Measurements from ENCODE around the gene IQSEC3.
"Not testable (repeated sequence)": the region's sequence is repeated elsewhere in the genome, so short reads cannot be mapped to it uniquely, and the experiment has no call there.

IQSEC3 gene

DNA sequence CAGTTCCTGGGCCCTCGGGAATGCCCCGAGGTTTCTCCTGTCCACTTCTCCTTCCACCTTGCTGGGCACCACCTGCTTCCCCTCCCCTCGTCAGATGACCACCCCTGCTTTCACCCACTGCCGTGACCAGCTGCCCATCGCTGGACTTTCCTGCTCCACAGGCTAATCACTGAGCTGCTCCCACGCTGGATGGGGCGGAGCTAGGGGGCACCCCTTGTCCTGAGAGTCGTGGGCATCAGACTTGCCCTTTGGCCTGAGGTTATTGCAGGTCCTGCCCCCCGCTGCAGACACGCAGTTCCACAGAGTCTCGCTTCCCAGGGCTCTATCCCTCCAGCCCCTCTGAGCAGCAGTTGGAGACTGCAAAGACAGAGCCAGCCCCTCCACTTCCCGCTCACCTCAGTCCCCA, 147.0 kb downstream of the IQSEC3 start:
- Mint-ChIP-seq H3K4me1 (peaks cover 75% of the 10 kb centered on the region), H3K36me3 (ENCODE audit: low read depth) (no peaks in the 10 kb centered on the region), H3K27ac (no peak overlapping the region), H3K27me3 (ENCODE audit: low read depth, poor library complexity) (peaks cover 17% of the 10 kb centered on the region), H3K9me3 (no peaks in the 10 kb centered on the region), H3K4me3 (peak overlapping the region; percentile 24)
- DNase-seq: no peak
- TF ChIP-seq, protein P1, sequence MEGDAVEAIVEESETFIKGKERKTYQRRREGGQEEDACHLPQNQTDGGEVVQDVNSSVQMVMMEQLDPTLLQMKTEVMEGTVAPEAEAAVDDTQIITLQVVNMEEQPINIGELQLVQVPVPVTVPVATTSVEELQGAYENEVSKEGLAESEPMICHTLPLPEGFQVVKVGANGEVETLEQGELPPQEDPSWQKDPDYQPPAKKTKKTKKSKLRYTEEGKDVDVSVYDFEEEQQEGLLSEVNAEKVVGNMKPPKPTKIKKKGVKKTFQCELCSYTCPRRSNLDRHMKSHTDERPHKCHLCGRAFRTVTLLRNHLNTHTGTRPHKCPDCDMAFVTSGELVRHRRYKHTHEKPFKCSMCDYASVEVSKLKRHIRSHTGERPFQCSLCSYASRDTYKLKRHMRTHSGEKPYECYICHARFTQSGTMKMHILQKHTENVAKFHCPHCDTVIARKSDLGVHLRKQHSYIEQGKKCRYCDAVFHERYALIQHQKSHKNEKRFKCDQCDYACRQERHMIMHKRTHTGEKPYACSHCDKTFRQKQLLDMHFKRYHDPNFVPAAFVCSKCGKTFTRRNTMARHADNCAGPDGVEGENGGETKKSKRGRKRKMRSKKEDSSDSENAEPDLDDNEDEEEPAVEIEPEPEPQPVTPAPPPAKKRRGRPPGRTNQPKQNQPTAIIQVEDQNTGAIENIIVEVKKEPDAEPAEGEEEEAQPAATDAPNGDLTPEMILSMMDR (IDR thresholded peaks at IDR 0.05): no peak

DNA sequence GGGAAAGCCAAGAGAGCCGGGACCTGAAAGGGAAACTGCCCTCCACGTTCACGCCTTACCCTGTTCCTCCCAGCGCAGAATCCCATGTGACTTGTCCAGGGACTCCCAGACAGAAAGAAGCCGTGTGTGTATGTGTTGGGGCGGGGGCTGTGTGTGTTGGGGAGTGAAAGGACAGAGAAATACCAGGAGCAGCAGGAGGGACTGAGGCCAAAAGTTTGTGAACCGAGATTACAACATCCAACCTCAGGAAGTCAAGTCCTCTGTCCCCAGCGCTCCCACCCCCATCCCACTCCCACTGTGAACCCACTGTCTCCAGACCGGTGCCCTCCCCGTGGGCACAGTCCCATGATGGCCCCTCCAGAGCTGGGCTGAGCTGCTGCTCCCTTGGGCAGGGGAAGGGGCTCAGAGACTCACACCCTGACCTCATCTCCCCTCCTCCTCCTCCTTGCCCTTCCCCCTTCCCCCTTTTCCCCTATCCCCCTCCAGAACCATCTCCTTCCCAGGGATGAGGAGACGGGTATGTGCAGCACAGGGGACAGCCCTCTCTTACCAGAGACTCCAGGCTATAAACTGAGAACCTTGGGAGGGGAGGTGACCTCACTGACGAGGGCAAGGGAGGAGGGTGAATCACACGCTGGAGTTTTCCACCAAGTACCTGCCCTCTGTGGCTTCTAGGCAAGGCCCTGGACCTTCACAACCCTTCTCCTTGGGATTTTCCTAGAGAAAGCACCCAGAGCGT, 147.6 kb downstream of the IQSEC3 start, which contains the start of gene SLC6A12:
Gene SLC6A12 (minus strand): TSS at position 155 of the 739 bp plus-strand sequence. CDS start 4,171 bp downstream, outside the sequence.
- DNase-seq: no peak
- Mint-ChIP-seq H3K4me1 (peaks cover 75% of the 10 kb centered on the region), H3K4me3 (peak within 1 kb of the TSS; percentile 24), H3K27ac (peak within 1 kb of the TSS; percentile 75), H3K36me3 (ENCODE audit: low read depth) (no peaks in the 10 kb centered on the region), H3K9me3 (no peaks in the 10 kb centered on the region), H3K27me3 (ENCODE audit: low read depth, poor library complexity) (peaks cover 16% of the 10 kb centered on the region)
- TF ChIP-seq, protein P1 (IDR thresholded peaks at IDR 0.05): no peak

DNA sequence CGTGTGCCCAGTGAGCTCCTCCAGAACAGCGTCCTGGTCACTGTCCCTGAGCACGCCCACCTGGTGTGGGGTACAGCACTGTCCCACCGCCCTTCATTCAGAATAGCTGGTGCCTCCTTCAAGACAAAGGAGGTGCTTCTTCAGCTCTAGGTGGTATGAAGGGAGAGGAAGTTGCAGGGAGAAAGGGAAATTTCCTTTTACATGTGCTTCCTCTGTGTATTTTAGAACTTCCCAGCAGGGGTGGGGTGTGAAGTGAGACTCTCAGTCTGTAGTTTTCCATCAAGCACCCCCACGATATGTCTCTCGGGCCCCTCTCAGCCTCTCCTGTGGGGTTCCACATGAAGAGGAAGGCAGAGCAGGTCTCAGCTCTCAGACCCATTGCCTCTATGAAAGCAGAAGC, 148.5 kb downstream of the IQSEC3 start:
- Mint-ChIP-seq H3K36me3 (ENCODE audit: low read depth) (no peaks in the 10 kb centered on the region), H3K9me3 (no peaks in the 10 kb centered on the region), H3K4me3 (no peak overlapping the region), H3K27ac (no peak overlapping the region), H3K27me3 (ENCODE audit: low read depth, poor library complexity) (peaks cover 13% of the 10 kb centered on the region), H3K4me1 (peaks cover 75% of the 10 kb centered on the region)
- TF ChIP-seq, protein P1 (IDR thresholded peaks at IDR 0.05): no peak
- no peak for DNase-seq

DNA sequence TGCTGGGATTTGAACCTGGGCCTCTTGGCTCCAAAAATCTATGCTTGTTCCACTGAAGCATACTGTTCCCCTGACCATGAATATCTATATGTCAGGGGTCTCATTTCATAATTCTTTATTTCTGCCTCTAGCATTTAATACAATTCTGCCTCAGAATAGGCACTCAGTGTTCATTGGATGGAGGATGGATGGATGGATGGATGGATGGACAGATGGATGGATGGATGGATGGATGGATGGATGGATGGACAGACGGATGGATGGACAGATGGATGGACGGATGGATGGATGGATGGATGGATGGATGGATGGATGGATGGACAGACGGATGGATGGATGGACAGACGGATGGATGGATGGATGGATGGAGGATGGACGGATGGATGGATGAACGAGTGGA, 150.5 kb downstream of the IQSEC3 start:
- H3K9me3 Mint-ChIP-seq; H3K4me3 Mint-ChIP-seq; H3K36me3 Mint-ChIP-seq (ENCODE audit: low read depth); H3K27ac Mint-ChIP-seq; DNase-seq: not testable (repeated sequence)
- H3K4me1 Mint-ChIP-seq: peaks cover 64% of the 10 kb centered on the region
- peaks cover 16% of the 10 kb centered on the region for H3K27me3 Mint-ChIP-seq (ENCODE audit: low read depth, poor library complexity)

DNA sequence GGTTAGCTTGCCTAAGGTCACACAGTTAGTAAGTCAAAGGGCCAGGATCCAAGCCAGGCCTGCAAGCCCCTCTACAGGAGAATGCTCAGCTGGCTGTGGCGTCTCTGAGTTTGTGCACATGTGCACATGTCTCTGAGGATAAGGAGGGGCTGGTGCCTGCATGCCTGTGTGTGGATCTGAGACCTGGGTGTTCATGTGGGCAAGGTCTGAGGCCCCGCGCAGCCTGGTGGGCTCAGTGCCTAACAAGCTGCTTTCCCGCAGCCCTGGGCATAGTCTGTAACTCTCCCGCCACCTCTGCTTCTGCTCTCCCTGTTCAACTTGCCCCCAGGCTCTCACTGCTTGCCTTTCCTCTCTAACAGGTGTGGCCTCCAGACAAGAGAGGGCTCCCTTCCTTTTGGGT, 151.7 kb downstream of the IQSEC3 start:
- Mint-ChIP-seq H3K27ac (no peak overlapping the region), H3K27me3 (ENCODE audit: low read depth, poor library complexity) (peaks cover 10% of the 10 kb centered on the region), H3K9me3 (no peaks in the 10 kb centered on the region)

DNA sequence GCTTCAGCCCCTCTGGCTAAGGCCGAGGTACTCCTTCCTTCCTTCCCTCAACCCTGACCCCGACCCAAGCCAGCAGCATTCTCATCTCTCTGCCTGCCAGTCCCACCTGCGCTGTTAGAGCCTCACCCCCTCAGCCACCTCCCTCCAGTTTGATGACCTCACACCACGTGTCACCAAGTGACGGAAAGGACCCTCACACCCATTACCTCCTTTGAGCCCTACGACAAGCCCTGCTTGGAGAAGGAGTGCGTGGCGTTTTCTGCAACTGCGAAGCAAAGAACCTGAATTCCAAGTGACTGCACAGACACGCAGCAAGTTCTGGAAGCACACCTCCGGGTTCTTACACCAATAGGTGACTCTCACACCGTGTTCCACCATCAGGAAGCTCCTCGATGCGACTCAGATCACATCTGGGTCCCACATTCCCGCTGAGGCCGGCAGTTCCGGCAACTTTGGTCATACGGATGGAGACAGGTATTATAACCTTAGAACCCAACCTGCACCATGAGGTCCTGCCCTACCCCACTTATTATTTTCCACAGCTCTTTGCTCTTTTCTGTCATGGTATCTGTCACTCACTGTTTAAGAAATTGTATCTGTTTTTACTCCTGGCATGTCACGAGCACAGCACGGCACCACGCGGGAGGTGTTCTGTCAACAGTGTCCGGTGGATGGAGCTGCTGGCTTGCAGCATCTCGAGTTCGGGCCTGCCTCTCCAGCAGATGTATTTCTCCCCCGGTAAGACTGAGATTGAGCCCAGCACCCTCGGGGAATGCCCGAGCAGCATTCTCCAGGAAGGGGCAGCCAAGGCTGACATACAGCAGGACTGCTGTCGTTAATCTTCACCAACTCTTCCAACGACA, 152.4 kb downstream of the IQSEC3 start:
- TF ChIP-seq, protein P1 (IDR thresholded peaks at IDR 0.05): no peak
- Mint-ChIP-seq H3K4me1 (peaks cover 52% of the 10 kb centered on the region), H3K27ac (no peak overlapping the region), H3K27me3 (ENCODE audit: low read depth, poor library complexity) (peaks cover 17% of the 10 kb centered on the region), H3K4me3 (no peak overlapping the region), H3K9me3 (no peaks in the 10 kb centered on the region), H3K36me3 (ENCODE audit: low read depth) (no peaks in the 10 kb centered on the region)
- DNase-seq: no peak

More for the DNA sequence above, 151.7 kb downstream of the IQSEC3 start:
- DNase-seq: no peak
- Mint-ChIP-seq H3K4me1 (peaks cover 56% of the 10 kb centered on the region), H3K36me3 (ENCODE audit: low read depth) (no peaks in the 10 kb centered on the region), H3K4me3 (no peak overlapping the region)
- TF ChIP-seq, protein P1 (IDR thresholded peaks at IDR 0.05): no peak
